Measurements from ENCODE around the gene ZNF592.

Gene ZNF592

DNA sequence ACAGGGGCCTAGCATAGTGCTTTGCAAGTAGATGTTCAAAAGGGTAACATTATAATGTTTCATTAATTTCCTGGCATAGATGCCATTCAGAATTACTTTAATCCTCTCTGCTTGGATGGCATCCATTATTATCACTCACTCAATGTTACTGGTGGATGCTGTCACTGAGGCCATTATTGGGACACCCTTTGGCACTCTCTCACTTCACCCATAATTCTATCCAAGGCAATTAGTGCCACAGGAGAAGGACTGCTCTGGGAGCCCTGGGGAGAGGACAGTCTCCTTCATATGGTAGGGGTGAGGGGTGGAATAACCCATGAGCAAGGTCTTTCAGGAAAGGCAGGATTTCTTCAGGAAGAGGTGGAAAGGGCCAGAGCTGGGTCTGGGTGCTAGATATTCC is 107.4 kb downstream of the ZNF592 start:
- no peak for DNase-seq (ENCODE audit: low spot score)

Data from NAMALWA (cell line).